ENCODE measurements around the gene SEC61G. TPM values are rescaled to one million over a fixed set of nuclear protein-coding genes. Genes with fewer than 3 reads are reported as not detected.

SEC61G gene
- 100 to 1,000 TPM; 131 to 172 TPM for total RNA-seq

GRCh38 chr7:54758702-54759592, at the start of gene SEC61G:
Gene SEC61G, minus strand, starts transcription at chr7:54759211. Its CDS starts 1,623 bp downstream, at chr7:54757588.

Other genes with a start within 250 kb of the SEC61G start
- not detected for gene VSTM2A, start 216.8 kb downstream of the SEC61G start, total RNA-seq